ENCODE measurements around the gene IGSF11.

- TF ChIP-seq CTCF (conservative IDR thresholded peaks at IDR 0.05; ENCODE audit: low read depth, low read length) (no peak), EZH2 (IDR thresholded peaks at IDR 0.05; ENCODE audit: low read length, unreplicated experiment) (no peak), EZH2phosphoT487 (IDR thresholded peaks at IDR 0.05; ENCODE audit: borderline replicate concordance, low read length) (no peak)
Observed at GRCh38 chr3:119063471-119063870, 28.8 kb upstream of the IGSF11 start.
